ENCODE data around the gene JOSD2.
A peak's percentile ranks its signal among the peaks of the same experiment; 100 is the strongest.

GRCh38 chr19:50537769-50538230, 26.8 kb upstream of the JOSD2 start:
- peak; percentile 93 to 98 (median 95) for TF ChIP-seq CTCF (IDR thresholded peaks at IDR 0.05 in 2 of 3, conservative IDR thresholded peaks at IDR 0.05 in 1 of 3; ENCODE audit: borderline replicate concordance in 1 of 3, insufficient read depth in 1 of 3, low read depth in 2 of 3, low read length in 2 of 3)
- no peak for TF ChIP-seq EZH2 (IDR thresholded peaks at IDR 0.05)
- no peak for TF ChIP-seq EZH2phosphoT487 (IDR thresholded peaks at IDR 0.05; ENCODE audit: borderline replicate concordance)
- no peak for TF ChIP-seq POLR2AphosphoS5 (IDR thresholded peaks at IDR 0.05; ENCODE audit: low read depth, low read length)
- peak; percentile 68; the same call in 1 of the 2 replicates for TF ChIP-seq CBX3 (IDR thresholded peaks at IDR 0.05; ENCODE audit: low read depth)
- no peak for TF ChIP-seq SRF (IDR thresholded peaks at IDR 0.05; ENCODE audit: low read depth)
- TF ChIP-seq RAD21 (IDR thresholded peaks at IDR 0.05; ENCODE audit: low read depth), result peak; percentile 88
- TF ChIP-seq ATF3 (IDR thresholded peaks at IDR 0.05), result no peak
- no peak for TF ChIP-seq SP1 (IDR thresholded peaks at IDR 0.05; ENCODE audit: low read depth)
- TF ChIP-seq POLR2A (IDR thresholded peaks at IDR 0.05; ENCODE audit: borderline replicate concordance, extremely low read depth, insufficient read depth, insufficient read length), result no peak
- TF ChIP-seq ZNF274 (IDR thresholded peaks at IDR 0.05; ENCODE audit: low read depth, low read length), result no peak
- TF ChIP-seq ZBTB33 (IDR thresholded peaks at IDR 0.05; ENCODE audit: extremely low read depth, insufficient replicate concordance, low read length), result no peak
- no peak for TF ChIP-seq ZFX (IDR thresholded peaks at IDR 0.05)
- no peak for TF ChIP-seq SIN3A (IDR thresholded peaks at IDR 0.05; ENCODE audit: low read depth)

All from HCT116 (cell line).